IgD-negative memory B cell (primary cell): Measurements from ENCODE around the gene C5orf24. TPM values are rescaled to one million over a fixed set of nuclear protein-coding genes. Genes with fewer than 3 reads are reported as not detected.
"Not testable (repeated sequence)": the region's sequence is repeated elsewhere in the genome, so short reads cannot be mapped to it uniquely, and the experiment has no call there.

Experiments
- H3K27ac Mint-ChIP-seq, 3 donors: one replicate each; pipeline ENCODE4 v1.8.0; 2020 to 2022; ENCODE audit warnings: mild to moderate bottlenecking in 3 of 3, mixed read lengths in 3 of 3, moderate library complexity in 1 of 3
- H3K27me3 Mint-ChIP-seq: one replicate; pipeline ENCODE4 v1.8.0; 2021; ENCODE audit warnings: mixed read lengths
- H3K36me3 Mint-ChIP-seq: one replicate; pipeline ENCODE4 v1.8.0; 2020; ENCODE audit warnings: mild to moderate bottlenecking, mixed read lengths
- H3K4me1 Mint-ChIP-seq, 3 donors: one replicate each; pipeline ENCODE4 v1.8.0; 2020 to 2022; ENCODE audit warnings: mixed read lengths in 3 of 3, mild to moderate bottlenecking in 1 of 3
- H3K4me3 Mint-ChIP-seq, 4 donors: one replicate each; pipeline ENCODE4 v1.8.0; 2020 to 2022; ENCODE audit warnings: mild to moderate bottlenecking in 4 of 4, mixed read lengths in 4 of 4, moderate library complexity in 3 of 4
- H3K9me3 Mint-ChIP-seq, 3 donors: one replicate each; pipeline ENCODE4 v1.8.0; 2020 to 2021; ENCODE audit warnings: mixed read lengths in 3 of 3, mild to moderate bottlenecking in 1 of 3
- polyA plus RNA-seq: library from polyadenylated mRNA; unstranded; fragments of 300-500 nt; fragmentation: Illumina TruSeq; gene quantifications from one replicate; pipeline ENCODE4 v1.2.3, GENCODE V29; 2021

C5orf24 gene
- polyA plus RNA-seq, 1 donor from 2014 or later, result 9.4 TPM

DNA sequence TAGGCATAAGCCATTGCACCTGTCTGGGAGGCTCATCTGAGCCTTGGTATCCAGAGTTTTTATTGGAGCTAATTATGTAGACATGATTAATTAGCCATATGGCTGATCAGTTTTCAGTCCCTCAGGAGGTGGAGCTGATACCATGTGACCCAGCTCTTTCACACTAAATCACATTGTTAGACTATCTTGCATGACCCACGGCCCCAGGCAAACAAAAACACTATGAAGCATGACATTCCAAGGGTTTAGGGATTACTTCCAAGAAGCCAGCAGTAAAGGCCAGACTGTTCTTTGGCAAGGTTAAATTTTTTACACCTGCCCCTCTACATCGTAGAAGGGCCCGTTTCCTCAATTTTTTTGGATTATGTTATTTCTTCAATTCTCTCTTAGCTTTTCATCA, 5.0 kb upstream of the C5orf24 start:
- no peaks in the 10 kb centered on the region for H3K9me3 Mint-ChIP-seq
- peaks cover 2% of the 10 kb centered on the region for H3K36me3 Mint-ChIP-seq
- H3K4me1 Mint-ChIP-seq, result peaks cover 4 to 8% (median 6%) of the 10 kb centered on the region in 3 donors
- no peaks in the 10 kb centered on the region for H3K27me3 Mint-ChIP-seq
- H3K4me3 Mint-ChIP-seq, result no peak overlapping the region
- no peak overlapping the region for H3K27ac Mint-ChIP-seq

DNA sequence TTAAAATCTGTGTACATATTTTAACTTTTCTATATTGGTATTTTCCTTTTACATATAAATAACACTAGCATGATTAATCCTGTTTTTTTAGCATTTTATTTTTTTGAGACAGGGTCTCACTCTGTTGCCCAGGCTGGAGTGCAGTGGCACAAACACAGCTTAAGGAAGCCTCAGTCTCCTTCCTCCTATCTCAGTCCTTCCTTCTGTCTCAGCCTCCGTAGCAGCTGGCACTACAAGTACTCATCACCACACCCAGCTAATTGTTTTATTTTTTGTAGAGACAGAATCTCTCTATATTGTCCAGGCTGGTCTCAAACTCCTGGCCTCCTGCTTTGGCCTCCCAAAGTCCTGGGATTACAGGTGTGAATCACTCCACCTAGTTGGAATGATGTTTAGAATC, 1.5 kb upstream of the C5orf24 start:
- Mint-ChIP-seq H3K27ac (peak overlapping the region in 2 of 3 donors; percentile 16 to 35), H3K9me3 (no peaks in the 10 kb centered on the region), H3K4me1 (peaks cover 12 to 19% (median 16%) of the 10 kb centered on the region in 3 donors), H3K27me3 (no peaks in the 10 kb centered on the region), H3K36me3 (no peaks in the 10 kb centered on the region), H3K4me3 (peak overlapping the region in 1 of 4 donors; percentile 88)

DNA sequence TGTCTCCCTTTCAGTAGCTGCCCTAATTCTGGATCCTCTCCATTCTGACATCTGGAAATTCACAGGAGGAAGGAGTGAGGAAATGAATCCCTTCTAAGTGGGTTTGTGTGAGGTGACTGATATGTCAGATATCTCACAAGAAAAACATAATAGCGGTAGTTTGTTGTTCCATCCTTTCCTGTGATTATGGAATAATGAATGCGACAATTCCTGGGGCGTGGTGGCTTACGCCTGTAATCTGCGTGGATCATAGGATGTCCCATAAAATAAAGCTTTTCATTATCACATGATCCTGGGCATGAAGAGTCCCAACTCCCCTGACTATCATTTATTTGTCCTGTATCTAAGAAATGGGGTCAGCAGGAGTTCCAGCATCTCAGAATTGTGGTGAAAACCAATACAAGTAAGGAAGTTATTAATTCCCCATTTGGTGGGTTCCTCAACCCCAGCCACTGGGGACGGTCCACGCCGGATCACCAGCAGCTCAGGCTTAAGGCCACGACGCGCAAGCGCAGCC, 375 bp upstream of the C5orf24 start:
- peaks cover 14 to 22% (median 19%) of the 10 kb centered on the region in 3 donors for H3K4me1 Mint-ChIP-seq
- no peaks in the 10 kb centered on the region for H3K9me3 Mint-ChIP-seq
- H3K36me3 Mint-ChIP-seq, result no peaks in the 10 kb centered on the region
- peak overlapping the region; percentile 85 to 96 (median 89) for H3K4me3 Mint-ChIP-seq
- peak overlapping the region; percentile 91 to 93 (median 93) for H3K27ac Mint-ChIP-seq
- H3K27me3 Mint-ChIP-seq, result no peaks in the 10 kb centered on the region

DNA sequence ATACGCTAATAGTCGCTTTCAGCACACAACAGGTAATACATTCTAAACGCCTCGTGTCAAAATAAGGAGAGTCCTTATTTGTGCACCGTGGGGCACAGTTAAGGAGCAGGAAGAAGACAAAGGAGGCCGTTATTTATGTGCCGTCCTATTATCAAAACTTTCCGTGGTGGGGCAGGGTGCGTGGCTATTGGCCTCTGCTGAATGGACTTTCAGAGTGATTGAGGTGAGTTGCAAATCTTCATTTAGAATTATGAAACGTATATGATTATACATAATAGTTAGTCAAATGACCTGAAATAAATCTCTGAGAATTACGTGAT, 833 bp downstream of the C5orf24 start:
- Mint-ChIP-seq H3K27ac (peak overlapping the region; percentile 93), H3K36me3 (no peaks in the 10 kb centered on the region), H3K4me3 (peak overlapping the region; percentile 85 to 96 (median 89)), H3K9me3 (no peaks in the 10 kb centered on the region), H3K4me1 (peaks cover 16 to 25% (median 25%) of the 10 kb centered on the region in 3 donors), H3K27me3 (no peaks in the 10 kb centered on the region)

DNA sequence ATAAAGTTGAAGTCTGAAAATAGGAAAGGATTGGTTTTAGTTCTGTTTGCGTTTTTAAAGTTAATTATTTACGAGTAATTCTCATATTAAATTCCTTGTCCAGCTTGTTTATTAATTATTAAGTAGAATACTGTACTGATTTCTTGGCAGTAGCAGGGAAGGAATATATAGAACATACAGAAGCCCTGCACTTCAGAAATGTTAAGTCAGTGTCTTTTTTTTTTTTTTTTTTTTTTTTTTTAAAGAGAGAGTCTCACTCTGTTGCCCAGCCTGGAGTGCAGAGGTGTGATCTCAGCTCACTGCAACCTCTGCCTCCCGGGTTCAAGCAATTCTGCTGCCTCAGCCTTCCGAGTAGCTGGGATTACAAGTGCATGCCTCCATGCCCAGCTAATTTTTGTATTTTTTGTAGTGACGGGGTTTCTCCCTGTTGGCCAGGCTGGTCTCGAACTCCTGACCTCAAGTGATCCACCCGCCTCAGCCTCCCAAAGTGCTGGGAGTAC, 3.7 kb downstream of the C5orf24 start:
- not testable (repeated sequence) for H3K36me3 Mint-ChIP-seq, H3K9me3 Mint-ChIP-seq, H3K27me3 Mint-ChIP-seq, H3K27ac Mint-ChIP-seq
- peaks cover 16 to 31% (median 27%) of the 10 kb centered on the region in 3 donors for H3K4me1 Mint-ChIP-seq
- H3K4me3 Mint-ChIP-seq, result peak overlapping the region in 2 of 4 donors; percentile 48 to 60

DNA sequence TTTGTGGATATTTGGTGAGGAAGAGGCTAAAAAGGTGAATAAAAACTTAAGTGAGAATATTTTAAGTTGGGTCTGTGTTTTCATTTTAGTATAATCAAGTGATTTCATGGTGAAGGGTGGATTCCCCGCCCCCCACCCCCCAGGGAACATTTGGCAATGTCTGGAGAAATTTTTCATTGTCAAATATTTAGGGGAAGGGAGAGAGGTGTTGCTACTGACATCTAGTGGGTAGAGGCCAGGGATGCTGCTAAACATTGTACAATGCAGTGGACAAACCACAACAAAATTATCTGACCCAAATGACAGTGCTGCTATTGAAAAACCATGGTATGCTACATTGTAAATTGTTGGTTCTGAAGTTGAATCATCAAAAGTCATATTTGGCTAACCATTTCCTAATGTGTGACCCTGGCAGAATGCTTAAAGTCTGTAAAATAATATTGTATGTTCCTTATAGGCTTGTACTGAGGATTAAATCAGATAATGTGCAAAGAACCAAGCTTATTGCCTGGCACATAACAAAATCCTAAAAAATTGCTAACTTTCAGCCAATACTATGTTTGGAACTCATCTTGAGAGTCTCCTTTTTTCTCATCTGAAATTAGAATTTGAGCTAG, 5.6 kb downstream of the C5orf24 start:
- peak overlapping the region in 1 of 3 donors; percentile 36 for H3K27ac Mint-ChIP-seq
- no peaks in the 10 kb centered on the region for H3K27me3 Mint-ChIP-seq
- no peaks in the 10 kb centered on the region for H3K36me3 Mint-ChIP-seq
- no peaks in the 10 kb centered on the region for H3K9me3 Mint-ChIP-seq
- peaks cover 9 to 33% (median 20%) of the 10 kb centered on the region in 3 donors for H3K4me1 Mint-ChIP-seq
- no peak overlapping the region for H3K4me3 Mint-ChIP-seq

DNA sequence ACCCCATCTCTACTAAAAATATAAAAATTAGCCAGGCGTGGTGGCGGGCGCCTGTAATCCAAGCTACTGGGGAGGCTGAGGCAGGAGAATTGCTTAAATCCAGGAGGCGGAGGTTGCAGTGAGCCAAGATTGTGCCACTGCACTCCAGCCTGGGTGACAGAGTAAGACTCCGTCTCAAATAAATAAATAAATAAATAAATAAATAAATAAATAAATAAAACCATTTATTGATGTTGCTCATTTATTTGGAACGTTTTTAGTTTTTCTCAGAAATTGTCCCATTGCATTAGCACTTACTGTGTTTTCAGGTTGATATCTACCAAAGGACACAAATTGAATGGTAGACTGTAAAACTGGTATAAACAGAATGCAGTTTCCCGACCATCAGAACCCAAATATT, 10.7 kb downstream of the C5orf24 start:
- H3K27ac Mint-ChIP-seq, H3K36me3 Mint-ChIP-seq, H3K9me3 Mint-ChIP-seq, H3K4me3 Mint-ChIP-seq, H3K27me3 Mint-ChIP-seq: not testable (repeated sequence)
- H3K4me1 Mint-ChIP-seq, result peaks cover 0 to 16% (median 4%) of the 10 kb centered on the region in 3 donors

DNA sequence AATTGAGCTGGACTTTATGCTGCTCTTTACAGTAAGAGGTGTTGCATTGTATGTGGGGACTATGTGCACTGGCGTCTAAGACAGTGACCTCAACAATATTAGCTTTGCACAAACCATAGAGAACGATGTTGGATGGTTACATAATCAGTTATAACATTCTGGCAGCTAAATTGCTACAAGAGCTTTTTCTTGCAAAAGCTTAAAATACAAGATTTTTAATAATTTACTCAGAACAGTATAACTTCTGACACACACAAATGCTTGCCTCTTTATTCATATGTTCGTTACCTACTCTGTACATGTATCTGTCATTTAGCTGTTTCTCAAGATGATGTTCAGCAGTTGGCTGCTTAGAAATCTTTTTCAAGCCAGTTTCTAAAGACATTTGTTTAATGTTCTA, 11.6 kb downstream of the C5orf24 start:
- no peak overlapping the region for H3K27ac Mint-ChIP-seq
- H3K9me3 Mint-ChIP-seq, result no peaks in the 10 kb centered on the region
- H3K36me3 Mint-ChIP-seq, result peaks cover 4% of the 10 kb centered on the region
- peaks cover 0 to 14% (median 4%) of the 10 kb centered on the region in 3 donors for H3K4me1 Mint-ChIP-seq
- no peak overlapping the region for H3K4me3 Mint-ChIP-seq
- no peaks in the 10 kb centered on the region for H3K27me3 Mint-ChIP-seq

DNA sequence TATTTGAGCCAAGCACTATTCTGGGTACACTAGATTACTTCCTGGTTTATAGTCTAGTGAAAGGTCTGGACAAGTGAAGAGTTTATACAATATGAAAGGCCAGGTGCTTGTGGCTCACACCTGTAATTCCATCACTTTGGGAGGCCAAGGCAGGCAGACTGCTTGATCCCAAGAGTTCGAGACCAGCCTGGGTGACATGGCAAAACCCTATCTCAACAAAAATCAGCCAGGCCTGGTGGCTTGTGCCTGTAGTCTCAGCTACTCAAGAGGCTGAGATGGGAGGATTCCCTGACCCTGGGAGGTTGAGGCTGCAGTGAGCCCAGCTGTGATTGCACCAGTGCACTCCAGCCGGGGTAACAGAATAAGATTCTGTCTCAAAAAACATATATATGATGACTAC, 18.9 kb downstream of the C5orf24 start:
- no peaks in the 10 kb centered on the region for H3K27me3 Mint-ChIP-seq
- peak overlapping the region in 1 of 3 donors; percentile 51 for H3K27ac Mint-ChIP-seq

DNA sequence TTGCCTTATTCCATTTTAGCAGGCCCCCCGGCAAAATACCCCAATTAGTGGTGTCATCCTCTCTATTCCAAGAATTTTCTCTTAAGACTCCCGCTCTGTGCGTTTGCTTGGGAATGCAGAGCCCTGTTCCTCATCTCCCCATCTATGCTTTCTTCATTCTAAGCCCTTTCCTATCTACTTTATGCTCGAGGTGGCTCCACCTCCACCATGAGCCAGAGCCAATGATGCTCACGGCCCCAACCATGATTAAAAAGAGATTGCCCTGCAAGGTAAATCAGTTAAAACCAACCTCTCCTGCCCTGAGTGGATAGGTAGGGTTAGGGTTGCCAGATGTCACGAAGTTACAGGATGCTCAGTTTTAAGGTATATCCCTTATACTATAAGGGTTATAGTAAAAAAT, 27.7 kb downstream of the C5orf24 start:
- no peaks in the 10 kb centered on the region for H3K27me3 Mint-ChIP-seq
- H3K27ac Mint-ChIP-seq, result peak overlapping the region; percentile 83 to 96 (median 94)
- H3K4me1 Mint-ChIP-seq, result peaks cover 20 to 34% (median 28%) of the 10 kb centered on the region in 3 donors
- H3K36me3 Mint-ChIP-seq, result no peaks in the 10 kb centered on the region
- H3K4me3 Mint-ChIP-seq, result peak overlapping the region; percentile 93 to 98 (median 96)
- H3K9me3 Mint-ChIP-seq, result peaks cover 0 to 2% (median 0%) of the 10 kb centered on the region in 3 donors

More for the DNA sequence above, 18.9 kb downstream of the C5orf24 start:
- peaks cover 2 to 4% (median 4%) of the 10 kb centered on the region in 3 donors for H3K4me1 Mint-ChIP-seq
- H3K9me3 Mint-ChIP-seq, result no peaks in the 10 kb centered on the region
- peak overlapping the region in 1 of 4 donors; percentile 13 for H3K4me3 Mint-ChIP-seq
- peaks cover 2% of the 10 kb centered on the region for H3K36me3 Mint-ChIP-seq

DNA sequence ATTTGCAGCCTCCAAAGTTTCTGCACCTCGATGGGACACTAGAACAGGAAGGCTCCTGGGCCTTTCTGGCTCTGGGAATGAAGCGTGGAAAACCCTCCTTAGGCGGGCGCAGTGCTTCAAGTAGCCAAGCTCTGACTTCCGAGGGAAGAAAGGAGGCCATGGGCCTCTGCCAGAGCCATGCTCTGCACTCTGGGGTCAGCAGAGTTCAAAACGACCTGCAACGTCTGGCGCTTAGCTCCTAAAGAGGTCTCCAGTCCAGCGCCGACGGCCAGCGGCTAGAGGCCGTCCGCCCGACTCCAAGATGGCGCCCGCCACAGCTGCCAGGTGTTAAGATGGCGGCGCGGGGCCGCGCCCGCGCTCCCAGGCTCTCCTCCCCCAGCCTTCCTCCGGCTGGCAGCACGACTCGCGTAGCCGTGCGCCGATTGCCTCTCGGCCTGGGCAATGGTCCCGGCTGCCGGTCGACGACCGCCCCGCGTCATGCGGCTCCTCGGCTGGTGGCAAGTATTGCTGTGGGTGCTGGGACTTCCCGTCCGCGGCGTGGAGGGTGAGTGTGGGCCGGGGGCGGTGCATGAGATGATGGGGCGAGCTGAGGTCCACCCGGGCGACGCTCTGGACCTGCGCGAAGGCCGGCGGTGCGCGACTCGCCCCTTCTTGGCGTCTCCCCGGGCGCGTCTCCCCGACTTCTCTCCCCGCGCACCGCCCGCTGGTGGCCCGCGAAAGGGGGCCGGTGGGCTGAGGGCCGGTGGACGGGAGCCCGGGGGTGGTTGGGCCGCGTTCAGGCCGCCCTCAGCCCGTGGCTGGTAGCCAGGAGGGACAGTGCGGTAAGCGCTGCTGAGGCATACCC, 28.4 kb downstream of the C5orf24 start, which contains the start of gene TXNDC15:
TSS of gene TXNDC15 (plus strand) at position 385 of the 844 bp plus-strand sequence. CDS start at position 442, 57 bp downstream.
- Mint-ChIP-seq H3K27ac (peak within 1 kb of the TSS; percentile 88 to 96 (median 94)), H3K27me3 (no peaks in the 10 kb centered on the region), H3K9me3 (peaks cover 0 to 2% (median 0%) of the 10 kb centered on the region in 3 donors), H3K4me1 (peaks cover 20 to 38% (median 31%) of the 10 kb centered on the region in 3 donors), H3K36me3 (no peaks in the 10 kb centered on the region), H3K4me3 (peak within 1 kb of the TSS; percentile 93 to 98 (median 96))

DNA sequence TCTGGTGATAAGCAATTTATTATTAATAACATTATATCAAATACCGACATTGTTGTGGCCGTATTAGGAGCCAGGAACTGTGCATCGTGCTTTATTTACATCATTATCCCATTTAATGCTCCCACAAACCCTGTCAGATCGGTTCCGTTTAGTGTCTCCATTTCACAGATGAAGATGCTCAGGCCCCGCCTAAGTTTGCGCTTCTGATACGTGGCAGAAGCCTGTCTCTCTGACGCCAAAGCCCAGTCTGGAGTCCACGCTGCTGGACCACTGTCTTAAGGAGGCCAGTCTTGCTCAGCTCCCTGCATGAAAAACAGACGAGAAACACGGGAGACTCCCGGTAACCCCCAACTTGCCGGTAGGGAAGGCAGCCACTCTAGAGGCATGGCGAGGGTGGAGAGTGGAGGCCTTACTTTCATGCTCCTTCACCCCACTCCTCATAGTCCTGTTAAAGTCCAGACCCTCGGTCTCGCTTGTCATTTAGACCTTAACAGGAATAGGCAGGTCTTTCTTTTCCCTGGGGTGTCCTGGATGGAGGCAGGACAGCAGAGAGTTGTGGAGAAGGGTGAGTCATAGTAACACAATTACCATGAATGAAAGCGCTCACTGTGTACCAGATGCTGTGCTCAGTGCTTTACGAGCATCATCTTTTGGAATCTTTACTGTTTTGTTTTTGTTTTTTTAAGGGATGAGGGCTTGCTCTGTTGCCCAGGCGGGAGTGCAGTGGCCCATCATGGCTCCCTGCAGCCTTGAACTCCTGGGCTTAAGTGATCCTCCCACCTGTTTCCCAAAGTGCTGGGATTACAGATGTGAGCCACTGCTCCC, 29.3 kb downstream of the C5orf24 start:
- Mint-ChIP-seq H3K27ac (peak overlapping the region; percentile 88 to 96 (median 94)), H3K36me3 (no peaks in the 10 kb centered on the region)

DNA sequence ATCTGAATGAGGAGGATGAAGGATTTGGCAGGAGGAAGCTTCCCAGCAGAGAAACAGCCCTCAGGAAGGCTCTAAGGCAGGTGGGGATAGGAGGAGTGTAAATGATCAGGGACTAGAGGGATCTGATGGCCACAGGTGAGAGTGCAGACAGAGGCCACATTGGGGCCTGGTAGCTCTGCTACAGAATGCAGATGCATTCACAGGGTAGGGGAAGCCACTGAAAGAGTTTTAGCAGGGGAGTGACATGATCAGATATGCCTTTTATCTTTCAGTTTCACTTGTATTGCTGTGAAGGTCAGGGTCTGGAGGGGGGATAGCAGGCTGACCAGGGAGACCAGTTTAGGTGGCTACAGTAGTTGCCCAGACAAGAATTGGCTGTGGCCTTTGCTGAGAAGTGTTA, 31.4 kb downstream of the C5orf24 start:
- no peaks in the 10 kb centered on the region for H3K27me3 Mint-ChIP-seq

More for the DNA sequence above, 29.3 kb downstream of the C5orf24 start:
- Mint-ChIP-seq H3K27me3 (no peaks in the 10 kb centered on the region), H3K4me1 (peaks cover 20 to 42% (median 34%) of the 10 kb centered on the region in 3 donors), H3K9me3 (peaks cover 0 to 2% (median 0%) of the 10 kb centered on the region in 3 donors), H3K4me3 (peak overlapping the region; percentile 93 to 98 (median 96))

DNA sequence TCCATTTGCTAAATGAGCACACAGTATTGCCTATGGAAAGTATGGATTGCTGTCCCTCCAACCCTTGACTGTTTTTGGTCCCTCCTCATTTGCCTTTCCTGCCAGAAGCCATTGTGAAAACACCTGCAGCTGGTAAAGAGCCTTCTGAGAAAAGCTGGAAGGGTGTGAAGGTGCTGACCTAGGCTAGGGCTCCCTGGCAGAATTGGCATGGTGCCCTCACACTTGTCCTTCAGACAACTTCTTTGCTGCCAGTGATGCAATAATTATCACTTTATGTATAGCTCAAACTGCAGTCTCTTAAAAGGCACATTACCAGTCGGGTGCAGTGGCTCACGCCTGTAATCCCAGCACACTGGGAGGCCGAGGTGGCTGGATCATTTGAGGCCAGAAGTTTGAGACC, 32.6 kb downstream of the C5orf24 start:
- peak overlapping the region in 2 of 4 donors; percentile 10 to 57 for H3K4me3 Mint-ChIP-seq
- H3K27me3 Mint-ChIP-seq, result no peaks in the 10 kb centered on the region
- H3K4me1 Mint-ChIP-seq, result peaks cover 23 to 42% (median 37%) of the 10 kb centered on the region in 3 donors
- H3K36me3 Mint-ChIP-seq, result no peaks in the 10 kb centered on the region
- H3K27ac Mint-ChIP-seq, result peak overlapping the region in 2 of 3 donors; percentile 13 to 82
- H3K9me3 Mint-ChIP-seq, result peaks cover 0 to 2% (median 0%) of the 10 kb centered on the region in 3 donors

More for the DNA sequence above, 31.4 kb downstream of the C5orf24 start:
- peaks cover 23 to 44% (median 38%) of the 10 kb centered on the region in 3 donors for H3K4me1 Mint-ChIP-seq
- peak overlapping the region; percentile 10 to 97 (median 40) for H3K4me3 Mint-ChIP-seq
- H3K9me3 Mint-ChIP-seq, result peaks cover 0 to 2% (median 0%) of the 10 kb centered on the region in 3 donors
- H3K36me3 Mint-ChIP-seq, result no peaks in the 10 kb centered on the region
- peak overlapping the region; percentile 8 to 88 (median 27) for H3K27ac Mint-ChIP-seq
